Anterior cingulate cortex (tissue), 58 donors: ENCODE results near the gene SEMA4D.

Experiments used
- DNase-seq, 58 donors: peaks; one replicate each; lab custom pipeline; 2025; lab: John Stamatoyannopoulos, UW

Gene SEMA4D

DNA sequence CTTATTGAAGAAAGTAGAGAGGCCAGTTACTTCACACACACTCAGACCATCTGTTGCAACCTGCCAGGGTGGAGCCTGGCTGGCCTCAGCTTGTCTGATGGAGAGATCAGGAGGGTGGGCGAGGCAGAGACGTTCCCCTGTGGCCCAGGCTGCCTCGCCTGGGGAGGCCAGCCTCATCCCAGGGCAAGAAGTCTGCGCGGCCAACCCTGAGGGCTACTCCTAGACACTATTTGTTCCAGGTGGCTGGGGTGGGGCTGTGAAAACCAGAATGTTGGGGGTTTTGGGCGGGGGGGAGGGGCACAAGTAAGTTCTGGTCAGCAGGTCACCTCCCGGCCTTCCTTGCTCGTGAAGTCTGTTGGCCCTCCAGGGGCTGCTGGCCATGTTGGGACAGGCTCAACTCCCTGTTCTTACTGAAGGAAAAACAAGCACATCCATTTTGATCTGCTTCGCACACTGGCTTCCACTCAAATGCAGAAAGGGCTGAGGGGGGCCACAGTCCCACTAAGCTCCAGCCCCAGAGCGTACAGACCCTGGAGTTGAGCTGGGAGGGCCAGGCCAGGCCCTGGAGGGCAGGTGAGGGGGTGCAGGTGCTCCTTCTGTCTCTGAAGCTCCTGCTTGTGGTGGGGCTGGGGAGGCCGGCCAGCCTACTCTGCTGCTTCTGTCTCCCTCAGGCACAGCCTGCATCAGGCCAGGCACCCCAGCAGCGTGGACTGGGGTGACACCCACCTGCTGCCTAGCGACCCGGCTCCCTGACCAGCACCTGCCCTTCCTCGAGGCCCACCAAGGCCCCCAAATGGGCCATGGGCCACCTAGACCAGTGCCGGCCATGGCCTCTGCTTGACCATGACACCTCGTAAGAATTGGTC lies 133.0 kb downstream of the SEMA4D start:
- DNase-seq: no peak

DNA sequence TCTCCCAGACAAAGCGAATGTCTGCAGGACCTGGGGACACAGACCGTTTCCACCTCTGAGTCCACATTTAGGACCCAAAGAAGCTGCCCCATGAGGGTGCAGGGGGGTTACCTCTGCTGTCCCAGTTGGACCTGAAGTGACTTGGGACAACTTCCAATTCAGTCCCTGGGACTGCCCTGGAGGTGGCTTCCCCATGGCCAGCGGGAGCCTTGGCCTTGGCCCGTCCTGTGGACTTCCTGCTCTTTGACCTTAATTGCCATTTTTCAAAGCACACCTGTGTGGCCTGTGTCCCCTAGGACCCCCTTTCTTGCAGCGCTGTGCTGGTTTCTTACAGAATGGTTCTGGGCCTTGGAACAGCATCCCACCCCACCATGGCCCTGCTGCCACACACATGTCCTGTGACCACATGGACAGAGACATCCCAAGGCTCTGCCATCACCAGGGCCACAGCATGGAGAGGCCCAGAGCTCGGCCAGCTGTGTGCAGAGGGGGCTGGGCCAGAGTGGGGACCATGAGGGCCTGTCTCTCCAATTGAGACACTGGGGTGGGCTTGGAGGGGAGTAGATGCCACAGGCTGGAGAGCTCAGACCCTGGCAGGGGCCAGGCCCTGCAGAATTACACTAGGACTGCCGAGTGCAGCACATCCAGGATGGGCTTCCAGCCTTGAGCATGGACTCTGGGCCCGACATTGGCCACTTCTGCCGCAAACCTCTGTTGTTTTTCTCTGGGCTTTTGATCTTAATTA lies 133.8 kb downstream of the SEMA4D start:
- no peak for DNase-seq

DNA sequence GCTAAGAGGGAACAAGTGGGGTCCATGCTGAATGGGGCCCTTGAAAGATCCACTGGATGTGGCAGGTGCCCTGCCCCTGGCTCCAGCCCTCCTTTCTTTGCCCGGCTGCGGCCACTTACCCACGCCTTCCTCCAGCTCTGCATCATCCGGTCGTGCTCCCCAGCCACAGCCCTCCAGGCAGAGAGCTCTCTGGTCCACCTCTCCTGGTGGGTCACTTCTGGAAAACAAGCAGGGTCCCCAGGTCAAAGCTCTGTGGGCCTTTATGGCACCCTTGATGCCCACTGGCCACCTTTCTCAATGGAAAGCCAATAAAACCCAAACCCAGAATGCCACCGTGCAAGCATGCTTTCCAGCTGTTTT lies 134.6 kb downstream of the SEMA4D start:
- no peak for DNase-seq

DNA sequence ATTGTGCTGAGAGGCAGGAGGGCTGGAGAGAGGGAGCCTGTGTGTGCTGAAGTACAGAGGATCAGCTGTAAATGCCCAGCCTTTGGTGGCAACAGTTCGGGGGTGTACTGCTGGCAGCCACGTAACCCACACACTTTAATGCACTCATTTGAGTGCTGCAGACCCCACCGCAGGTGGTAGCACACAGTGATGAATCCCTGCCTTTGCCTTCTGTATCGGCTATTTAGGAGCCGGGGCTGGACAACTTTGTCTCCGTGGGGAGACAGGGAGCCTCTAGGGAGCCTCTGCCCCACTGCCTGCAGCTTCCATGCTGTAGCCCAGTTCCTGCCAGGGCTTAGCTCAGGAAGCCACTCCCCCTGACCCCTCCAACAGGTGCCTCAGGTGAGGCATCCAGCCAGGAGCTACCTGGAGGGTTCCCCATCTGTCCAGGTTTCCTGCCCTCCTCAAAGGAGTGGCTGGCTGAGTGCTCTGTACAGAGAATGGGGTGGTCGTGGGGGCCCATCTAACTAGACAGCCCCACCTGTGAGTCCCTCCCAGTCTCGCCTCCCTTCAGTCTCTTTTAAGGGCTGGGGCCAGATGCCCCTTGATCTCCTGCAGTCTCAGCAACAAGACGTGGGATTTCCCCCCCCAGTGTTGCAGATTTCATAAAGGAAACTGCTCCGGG lies 135.1 kb downstream of the SEMA4D start:
- no peak for DNase-seq

DNA sequence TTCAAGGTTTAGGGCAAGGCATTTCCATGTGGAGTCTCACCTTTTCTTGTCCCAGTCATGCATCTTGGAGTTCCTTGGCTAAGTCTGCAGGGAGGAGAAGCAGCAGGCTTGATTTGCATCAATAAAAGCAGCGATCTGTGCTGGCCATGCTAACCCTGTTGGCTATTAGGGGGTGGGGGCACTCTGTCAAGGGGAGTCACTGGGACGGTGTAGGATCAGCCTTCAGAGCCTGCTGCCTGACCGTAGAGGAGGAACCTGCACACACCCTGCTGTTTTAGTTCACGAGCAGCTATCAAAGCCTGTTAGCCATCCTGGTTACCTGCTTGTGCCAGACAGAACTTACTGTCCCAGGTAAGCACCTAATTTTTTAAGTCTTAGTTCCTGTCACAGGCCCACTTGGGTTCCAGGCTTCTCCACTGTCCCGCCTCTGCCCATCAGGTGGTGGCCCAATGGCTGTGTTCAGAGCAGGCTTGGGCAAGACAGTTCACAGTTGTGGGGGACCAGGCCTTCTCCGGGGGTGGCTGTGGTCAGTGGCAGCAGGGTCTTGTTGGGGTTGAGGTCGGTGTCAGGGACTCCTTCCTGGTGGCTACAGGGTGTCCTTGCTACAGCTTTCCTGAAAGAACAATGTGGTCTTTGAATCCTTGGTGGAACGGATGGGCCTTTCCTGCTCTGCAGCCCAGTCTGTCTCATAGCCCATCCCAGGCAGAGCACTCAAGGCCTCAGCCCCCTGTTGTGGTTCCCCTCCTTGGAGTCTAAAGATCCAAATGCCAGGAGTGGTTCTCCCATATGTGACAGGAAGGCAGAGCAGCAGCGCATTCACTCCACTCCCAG lies 135.9 kb downstream of the SEMA4D start:
- no peak for DNase-seq

DNA sequence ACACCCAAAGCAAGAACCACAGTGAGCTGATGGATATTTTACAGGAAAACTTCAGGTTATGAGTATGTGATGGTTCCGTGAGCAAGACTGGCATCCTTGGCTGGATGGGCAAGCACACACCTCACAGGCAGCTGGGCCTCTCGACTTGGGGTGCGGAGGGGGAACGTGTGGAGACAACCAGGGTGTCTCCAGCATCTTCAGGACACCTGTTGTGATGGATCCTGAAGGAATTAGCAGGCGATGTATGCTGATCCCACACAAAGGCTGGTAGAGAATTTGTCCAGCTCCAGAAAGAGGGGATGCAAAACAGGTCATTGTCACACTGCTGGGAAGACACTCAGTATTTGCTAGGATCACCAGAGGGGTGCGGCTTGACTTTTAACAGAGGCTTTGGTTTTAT lies 136.9 kb downstream of the SEMA4D start:
- no peak for DNase-seq

DNA sequence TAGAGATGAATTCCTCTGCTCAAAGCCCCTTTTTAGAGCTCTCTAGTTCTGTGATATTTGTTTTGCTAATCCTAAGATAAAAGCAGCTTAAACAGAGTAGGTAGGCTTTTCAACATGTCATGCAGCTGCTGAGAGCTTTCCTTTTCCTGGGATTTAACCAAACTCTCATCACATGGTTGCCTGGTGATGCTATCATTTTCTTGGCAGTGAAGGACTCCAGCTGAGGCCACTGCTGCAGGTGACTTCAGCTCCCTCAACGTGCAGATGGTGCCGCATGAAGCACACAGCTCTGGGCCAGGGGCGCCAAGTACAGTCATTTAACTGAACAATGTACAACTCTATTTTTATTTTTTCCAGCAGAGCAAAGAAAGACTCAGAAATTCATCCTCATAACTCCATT lies 137.4 kb downstream of the SEMA4D start:
- peak in 13 of 58 donors; percentile 19 to 60 (median 30) for DNase-seq

DNA sequence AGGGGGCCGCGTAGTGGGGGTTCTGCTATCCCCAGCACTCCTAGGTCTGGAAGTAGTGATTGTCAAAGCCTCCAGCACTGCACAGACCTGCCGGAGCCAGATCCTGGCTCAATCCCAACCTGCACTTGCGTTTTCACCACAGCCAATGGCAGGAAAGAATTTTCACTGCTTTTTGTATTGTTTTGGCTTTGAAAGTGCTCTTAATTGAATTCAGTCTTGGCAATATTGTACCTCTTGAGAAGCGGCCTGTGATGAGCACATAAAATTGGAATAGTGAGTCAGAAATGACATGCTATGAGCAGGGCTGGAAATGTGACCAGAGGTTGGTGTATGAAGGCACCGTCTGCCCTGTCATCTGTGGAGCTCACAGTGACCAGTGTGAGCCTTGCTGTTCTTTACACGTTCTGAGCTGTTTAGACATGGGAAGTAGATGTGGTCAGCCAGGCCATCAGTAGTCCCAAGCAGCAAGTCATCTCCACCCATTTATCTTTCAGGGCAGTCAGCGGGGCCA lies 138.1 kb downstream of the SEMA4D start:
- peak in 8 of 58 donors; percentile 13 to 47 (median 27) for DNase-seq

DNA sequence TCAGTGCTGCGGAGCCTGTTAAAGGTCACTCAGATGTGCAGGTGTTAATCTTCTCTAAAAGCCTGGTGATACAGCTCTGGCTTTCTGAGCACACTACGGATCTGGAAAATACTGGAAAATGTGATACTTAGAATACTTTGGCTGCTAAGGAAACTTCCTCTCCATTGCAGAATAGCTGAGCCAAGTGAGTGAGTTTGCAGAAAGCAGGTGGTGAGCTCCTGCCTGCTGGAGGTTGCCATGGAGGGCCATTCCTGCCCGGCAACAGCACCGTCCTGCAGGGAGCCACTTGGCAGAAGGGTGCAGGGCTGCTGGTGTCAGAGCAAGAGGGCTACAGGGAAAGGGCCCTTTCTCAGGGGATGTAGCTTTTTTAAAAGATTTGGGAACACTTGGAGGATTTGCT lies 138.9 kb downstream of the SEMA4D start:
- peak in 31 of 58 donors; percentile 12 to 70 (median 40) for DNase-seq

DNA sequence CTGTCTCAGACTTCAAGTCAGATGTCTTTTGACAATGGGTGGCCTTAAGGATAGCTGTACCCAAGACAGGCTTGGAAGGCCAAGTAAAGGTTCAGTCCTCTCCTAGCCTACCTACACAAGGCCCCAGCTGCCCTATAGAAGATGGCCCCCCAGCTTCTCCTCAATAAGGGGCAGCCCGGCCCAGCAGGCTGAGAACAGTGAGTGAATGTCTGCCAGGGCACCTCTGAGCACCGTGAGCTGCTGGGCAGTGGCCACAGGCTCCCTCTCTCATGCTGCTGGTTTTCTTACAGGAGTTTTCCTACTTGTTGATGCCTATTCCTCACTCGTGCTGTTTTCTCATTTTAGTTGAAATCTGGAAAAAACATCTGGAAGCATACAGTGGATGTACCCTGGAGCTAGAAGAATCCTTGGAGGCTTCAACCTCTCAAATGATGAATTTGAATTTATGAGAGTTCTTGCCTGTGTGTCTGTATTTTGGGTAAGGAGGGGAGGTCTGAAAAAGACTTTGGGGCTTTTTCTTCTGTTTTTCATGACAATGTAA lies 139.5 kb downstream of the SEMA4D start:
- no peak for DNase-seq

DNA sequence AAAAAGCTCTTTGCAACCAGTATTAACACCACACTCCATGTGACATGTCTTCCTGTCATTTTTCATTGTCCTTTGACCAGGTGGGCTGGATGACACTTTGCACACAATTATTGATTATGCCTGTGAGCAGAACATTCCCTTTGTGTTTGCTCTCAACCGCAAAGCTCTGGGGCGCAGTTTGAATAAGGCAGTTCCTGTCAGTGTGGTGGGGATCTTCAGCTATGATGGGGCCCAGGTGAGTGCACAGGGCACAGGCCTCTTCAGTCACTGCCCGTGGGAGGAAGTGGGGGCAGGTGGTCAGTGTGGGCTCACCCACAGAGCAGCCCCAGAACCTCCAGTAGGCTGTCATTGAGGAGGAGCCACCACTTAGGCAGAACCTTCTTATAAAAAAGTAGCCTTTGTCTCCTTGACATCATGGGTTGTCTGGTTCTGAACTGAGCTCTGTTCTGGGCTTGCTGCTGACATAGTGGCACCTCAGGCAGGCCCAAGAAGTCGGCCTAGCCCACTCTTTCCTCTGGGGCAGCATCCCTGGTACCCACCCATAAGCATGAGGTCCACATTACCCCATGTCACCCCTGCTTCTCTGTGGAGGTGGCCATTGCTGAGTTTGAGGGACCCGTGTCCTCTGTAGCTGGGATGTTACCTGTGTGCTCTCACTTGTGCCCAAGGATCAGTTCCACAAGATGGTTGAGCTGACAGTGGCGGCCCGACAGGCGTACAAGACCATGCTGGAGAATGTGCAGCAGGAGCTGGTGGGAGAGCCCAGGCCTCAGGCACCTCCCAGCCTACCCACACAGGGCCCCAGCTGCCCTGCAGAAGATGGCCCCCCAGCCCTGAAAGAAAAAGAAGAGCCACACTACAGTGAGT lies 140.3 kb downstream of the SEMA4D start:
- no peak for DNase-seq

DNA sequence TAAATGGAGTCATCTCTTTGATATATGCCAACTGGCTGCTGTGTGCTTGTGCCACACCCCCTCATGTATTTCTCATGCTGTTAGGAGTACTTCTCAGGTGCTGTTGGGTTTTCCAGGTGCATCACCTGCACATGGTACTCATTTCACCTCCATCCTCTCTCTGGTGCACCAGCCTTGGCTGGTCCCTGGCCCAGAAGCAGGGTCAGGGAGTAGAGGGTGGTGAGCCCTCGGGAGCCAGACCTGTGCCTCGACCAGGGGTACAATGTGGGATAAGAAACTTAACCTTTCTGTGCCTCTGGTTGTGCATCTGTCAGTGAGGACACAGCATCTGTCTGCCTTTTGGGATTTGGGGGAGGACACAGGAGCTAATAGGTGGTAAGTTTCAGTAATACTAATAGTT lies 141.1 kb downstream of the SEMA4D start:
- DNase-seq: no peak

DNA sequence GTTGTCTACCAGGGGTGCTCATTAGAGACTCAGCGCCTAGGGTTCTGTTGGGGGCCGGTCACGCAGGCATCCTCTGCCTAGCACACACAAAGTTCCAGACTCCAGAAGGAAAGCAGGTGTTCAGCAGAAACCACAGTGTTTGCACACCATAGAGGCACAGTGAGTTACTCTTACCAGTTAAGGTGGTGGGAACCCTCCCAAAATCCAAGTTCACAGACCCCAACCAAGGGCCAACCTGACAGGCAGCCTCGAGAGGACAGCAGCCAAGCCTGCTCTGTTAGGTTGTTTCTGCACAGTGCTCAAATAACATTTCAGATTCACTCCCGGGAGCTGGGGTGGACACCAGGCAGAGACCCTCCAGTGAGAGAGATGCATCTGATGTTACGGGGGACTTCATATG lies 143.4 kb downstream of the SEMA4D start:
- no peak for DNase-seq

DNA sequence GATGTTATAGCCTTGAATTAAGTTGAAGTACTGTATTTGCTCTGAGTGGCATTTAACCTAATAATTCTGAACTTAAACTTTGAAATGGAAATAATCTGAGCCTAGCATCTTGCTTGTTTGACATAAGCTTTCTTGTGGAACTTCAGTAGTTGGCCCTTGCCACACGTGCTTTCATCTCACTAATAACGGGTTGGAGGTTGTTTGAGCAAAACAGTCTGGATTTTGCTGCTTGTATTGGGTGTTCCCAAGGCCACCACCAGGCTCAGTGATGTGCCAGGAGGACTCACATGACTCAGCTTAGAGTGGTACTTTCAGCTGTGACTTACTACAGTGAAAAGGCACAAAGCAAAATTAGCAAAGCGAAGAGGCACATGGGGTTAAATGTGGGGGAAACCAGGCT lies 143.9 kb downstream of the SEMA4D start:
- peak in 2 of 58 donors; percentile 12 to 23 for DNase-seq

DNA sequence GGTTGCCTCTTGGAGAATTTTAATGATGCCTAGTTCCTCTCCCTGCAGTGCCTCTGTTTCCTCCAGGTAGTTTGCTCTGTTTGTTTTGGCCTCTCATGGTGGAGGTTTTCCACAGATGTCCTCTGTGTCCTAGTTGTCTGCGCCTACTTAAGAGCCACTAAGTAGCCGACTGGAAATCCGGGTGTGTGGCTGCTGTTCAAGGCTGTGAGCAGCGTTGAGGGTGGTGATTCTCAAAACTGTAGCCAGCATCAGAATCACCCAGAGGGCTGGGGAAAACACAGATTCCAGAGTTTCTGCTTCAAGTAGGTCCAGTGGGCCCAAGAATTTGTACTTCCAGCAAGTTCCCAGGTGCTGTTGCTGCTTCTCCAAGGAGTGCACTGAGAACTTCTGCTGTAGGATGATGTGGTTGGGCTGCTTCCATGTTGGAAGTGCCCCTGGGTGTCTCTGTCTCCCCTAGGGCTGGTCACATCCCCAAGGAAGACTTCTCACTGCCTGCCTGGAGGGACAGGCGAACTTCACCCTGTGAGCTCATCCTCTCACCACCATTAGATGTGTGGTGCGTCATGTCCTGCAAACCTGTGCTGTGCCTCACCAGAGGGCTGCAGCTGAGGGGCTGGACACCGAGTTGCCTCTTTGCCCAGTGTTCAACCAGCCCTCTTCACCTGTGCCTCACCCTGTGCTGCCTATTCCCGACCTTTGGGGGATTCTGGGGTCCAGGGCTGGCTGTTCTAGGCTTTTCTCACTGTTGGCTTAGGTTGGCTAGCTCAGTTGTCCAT lies 144.9 kb downstream of the SEMA4D start:
- no peak for DNase-seq

DNA sequence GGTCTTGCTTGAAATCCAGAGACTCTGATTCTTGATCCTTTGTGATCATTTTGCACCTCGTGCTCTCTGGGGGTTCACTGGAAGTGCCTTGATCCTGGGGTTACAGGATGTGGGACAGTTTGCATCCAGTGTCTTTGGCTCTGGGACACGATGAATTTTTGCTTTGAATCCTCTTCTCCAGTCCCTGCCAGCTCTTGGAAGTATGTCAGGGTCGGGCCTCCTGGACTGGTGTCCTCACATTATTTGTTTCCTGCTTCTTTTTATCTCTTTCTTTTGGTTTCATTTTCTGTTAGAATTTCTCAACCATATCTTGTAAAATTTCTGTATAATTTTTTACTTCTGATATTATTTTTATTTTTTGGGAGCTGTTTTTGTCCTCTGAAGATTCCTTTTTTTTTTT lies 145.5 kb downstream of the SEMA4D start:
- no peak for DNase-seq

DNA sequence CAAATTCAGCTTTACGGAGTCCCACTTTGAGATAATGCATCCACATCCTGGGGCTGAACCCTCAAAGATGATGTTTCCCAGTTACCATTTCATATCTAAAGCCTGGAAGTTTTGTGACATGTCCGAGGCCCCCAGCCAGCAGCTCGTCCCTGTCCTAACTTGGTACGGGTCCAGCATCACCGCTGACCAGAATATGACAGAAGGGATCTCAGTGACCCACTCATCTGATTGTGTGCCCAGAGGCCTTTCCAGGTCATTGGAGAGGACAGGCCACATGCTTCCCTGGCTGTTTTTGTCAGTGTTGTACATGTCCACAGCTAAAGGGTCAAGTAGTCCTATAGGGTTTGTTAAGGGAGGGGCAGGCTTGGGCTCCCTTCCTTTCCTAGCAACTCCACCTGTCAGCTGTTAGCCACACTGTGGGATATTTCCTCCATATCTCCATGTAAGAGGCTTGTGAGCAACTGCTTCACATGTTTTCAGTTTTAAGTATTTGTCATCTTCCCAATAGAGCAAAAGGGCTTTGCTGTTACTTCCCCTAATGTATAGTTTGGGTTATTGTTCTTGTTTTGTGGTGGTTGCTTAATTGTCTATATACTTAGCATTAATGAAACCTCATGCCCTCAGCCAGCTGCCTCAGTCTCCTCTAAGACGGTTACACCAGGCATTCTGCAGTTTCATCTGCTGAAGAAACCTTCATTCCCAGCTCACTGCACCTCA lies 146.2 kb downstream of the SEMA4D start:
- DNase-seq: no peak
